Thyroid gland (tissue), 4 donors: ENCODE measurements around the gene ZNF692.
"Not testable (repeated sequence)": the region's sequence is repeated elsewhere in the genome, so short reads cannot be mapped to it uniquely, and the experiment has no call there.

Experiments used
- CTCF ChIP-seq, 6 experiments: fragments of 200-600 bp in 3 of 6; fragments of 450-650 bp in 3 of 6; sonication (generic) in 3 of 6; IDR thresholded peaks; one replicate each; pipeline ENCODE4 v1.5.1; 2016 to 2019; ENCODE audit warnings: antibody characterized with exemption in 6 of 6, mild to moderate bottlenecking in 2 of 6, inconsistent platforms in 1 of 6, moderate library complexity in 1 of 6
- POLR2A ChIP-seq, 2 donors: fragments of 450-650 bp; IDR thresholded peaks; one replicate each; pipeline ENCODE4 v1.6.1; 2017; ENCODE audit warnings: antibody characterized with exemption in 2 of 2, mild to moderate bottlenecking in 2 of 2, moderate library complexity in 1 of 2

- TF ChIP-seq CTCF, POLR2A (IDR thresholded peaks at IDR 0.05): not testable (repeated sequence)
Observed at GRCh38 chr1:248803501-248803900, 55.4 kb downstream of the ZNF692 start.
